ENCODE data around the gene C19orf85. TPM values are rescaled to one million over a fixed set of nuclear protein-coding genes. Genes with fewer than 3 reads are reported as not detected.
"Not testable (repeated sequence)": the region's sequence is repeated elsewhere in the genome, so short reads cannot be mapped to it uniquely, and the experiment has no call there.

C19orf85 gene
- total RNA-seq, 1 donor from 2014 or later: not detected

DNA sequence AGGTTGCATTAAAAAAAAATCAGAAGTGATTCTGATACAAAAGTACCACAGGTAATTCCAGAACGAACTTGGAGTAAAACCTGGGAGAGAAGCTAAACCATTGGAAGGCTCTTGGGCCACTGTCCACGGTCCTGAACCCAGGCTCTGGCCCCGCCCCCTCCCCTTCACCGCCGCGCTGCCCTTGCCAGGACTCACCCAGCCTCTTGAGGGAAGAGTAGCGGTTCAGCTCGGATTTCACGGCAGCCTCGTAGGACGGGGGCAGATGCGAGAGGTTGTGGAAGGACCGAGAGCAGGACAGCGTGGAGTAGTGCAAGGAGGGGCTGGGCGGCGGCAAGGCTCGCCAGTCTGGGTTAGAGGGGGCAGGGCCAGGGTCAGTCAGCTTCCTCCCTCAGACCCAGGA is 27.1 kb downstream of the C19orf85 start:
- DNase-seq: peak; percentile 73

DNA sequence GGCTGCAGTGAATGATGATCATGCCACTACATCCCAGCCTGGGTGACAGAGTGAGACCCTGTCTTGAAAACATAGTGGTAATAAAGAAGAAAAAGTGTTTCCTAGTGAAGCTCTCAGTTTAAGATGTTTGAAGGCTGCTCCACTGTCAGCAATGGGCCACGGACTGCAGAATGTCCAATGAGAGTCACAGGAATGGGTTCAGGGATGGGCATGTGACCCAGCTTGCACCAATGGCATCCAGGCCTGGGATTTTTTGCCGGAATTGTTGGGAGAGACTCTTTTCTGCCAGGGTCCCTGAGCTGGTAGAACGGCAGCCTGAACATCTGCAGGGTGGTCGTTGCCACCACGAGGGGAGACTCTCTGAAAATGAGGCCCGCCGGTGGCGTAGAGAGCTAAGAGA is 27.7 kb downstream of the C19orf85 start:
- no peak for DNase-seq

DNA sequence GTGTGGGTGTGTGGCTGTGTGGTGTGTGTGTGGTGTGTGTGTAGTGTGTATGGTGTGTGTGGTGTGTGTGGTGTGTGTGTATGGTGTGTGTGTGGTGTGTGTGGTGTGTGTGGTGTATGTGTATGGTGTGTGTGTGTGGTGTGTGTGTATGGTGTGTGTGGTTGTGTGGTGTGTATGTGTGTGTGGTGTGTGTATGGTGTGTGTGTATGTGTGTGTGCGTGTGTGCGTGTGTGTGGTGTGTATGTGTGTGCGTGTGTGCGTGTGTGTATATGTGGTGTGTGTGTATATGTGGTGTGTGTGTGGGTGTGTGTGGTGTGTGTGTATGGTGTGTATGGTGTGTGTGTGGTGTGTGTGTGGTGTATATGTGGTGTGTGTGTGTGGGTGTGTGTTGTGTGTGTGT is 29.5 kb downstream of the C19orf85 start:
- no peak for DNase-seq

DNA sequence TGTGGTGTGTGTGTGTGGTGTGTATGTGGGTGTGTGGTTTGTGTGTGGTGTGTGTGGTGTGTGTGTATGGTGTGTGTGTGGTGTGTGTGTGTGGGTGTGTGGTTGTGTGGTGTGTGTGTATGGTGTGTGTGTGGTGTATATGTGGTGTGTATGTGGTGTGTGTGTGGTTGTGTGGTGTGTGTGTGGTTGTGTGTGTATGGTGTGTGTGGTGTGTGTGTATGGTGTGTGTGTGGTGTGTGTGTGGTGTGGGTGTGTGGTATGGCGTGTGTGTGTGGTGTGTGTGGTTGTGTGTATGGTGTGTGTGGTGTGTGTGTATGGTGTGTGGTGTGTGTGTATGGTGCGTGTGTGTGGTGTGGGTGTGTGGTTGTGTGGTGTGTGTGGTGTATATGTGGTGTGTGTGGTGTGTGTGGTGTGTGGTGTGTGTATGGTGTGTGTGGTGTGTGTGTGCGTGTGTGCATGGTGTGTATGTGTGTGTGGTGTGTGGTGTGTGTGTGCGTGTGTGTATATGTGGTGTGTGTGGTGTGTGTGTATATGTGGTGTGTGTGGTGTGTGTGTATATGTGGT is 30.1 kb downstream of the C19orf85 start:
- no peak for DNase-seq

DNA sequence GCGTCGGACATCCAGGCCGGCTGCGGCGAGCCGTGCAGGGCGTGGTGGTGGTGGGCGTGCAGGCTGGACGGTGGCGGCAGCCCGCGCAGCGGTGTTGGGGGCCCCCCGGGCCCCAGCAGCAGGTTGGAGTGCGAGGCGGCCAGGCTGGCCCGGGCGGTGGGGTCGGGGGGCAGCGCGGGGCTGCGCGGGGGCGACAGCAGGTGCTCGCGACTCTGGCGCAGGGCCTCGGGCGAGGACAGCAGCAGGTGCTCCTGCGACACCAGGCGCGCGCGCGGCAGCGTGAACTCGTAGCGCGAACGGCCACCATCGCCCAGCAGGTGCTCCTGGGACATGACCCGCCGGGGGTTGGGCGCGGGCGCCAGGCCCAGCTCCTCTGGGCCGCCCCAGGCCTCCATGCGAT is 31.3 kb downstream of the C19orf85 start:
- DNase-seq: no peak

DNA sequence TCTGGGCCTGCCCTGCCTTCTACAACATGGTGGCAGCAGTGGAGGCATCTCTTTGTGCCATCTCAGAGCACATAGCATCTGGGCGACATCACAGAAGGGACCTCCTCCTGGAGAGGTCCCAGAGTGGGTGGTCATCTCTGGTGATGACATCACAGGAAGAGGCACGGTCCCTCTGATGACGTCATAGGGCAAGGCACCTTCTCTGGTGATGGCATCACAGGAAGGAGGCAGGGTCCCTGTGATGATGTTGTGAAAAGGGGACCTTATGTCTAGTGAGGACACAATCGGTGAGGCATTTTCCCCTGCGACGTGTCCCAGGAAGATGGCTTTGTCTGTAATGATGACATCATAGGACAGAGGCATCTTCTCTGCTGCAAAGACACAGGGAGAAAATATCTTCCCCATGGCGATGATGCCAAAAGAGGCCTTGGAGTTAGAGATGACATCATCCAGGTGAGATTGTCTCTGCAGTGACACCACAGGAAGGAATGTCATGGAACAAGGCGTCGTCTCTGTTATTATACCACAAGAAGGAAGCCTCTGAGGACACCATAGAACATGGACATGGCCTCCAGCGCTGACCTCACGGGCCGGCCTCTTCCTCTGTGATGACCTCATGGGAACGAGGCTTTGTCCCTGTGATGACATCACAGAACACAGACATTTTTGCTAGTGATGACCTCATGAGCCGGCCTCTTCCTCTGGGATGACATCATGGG is 32.2 kb downstream of the C19orf85 start:
- no peak for DNase-seq

DNA sequence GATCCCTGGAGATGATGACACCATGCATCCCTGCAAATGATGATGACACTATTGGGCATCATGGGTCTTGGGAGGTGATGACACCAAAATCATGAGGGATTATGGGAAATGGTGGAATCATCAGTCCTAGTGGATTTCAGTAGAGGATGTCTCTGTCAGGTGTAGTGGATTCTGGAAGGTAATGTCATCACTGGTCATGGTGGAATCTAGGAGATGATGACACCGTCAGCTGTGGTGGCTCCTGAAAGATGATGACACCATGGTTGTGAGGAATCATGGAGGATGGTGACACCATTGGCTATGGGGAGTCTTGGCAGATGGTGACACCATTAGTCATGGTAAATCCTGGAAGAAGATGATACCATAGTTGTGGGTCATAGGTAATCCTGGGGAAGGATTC is 33.4 kb downstream of the C19orf85 start:
- DNase-seq: no peak

DNA sequence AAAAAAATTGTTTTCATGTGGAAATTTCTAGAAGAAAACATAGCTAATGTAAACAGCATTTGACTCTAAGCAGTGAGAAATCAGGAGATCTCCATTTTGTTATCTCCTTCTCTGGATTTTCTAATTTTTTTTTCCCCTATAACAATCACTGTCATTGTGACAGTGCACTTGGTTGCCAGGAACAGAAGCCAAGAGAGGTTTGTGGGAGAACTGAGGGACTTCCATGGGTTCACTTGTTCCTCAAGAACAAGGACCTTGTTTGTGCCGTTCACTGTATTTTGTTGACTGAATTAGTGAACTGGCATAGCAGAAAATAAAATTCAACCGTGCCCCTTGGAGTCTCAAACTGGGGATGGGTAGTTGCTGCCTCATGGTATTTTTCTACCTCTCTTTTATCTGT is 38.5 kb downstream of the C19orf85 start:
- DNase-seq: no peak

DNA sequence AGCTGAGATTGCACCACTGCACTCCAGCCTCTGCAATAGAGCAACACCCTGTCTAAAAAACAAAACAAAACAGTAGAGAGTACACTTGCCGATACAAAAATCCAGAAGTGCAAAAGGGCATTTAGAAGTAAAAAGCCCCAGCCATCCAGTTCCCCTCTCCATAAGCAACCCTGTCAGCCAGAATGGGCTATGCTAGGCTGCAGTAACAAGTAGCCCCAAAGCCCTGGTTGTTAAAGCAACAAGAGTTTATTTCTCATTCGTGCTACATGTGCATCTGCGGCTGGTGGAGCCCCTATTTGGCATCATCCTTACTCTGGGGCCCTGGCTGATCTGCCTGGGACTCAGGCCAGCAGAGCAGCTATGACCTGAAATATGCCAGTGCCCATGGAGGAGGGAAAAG is 40.0 kb downstream of the C19orf85 start:
- DNase-seq: no peak

DNA sequence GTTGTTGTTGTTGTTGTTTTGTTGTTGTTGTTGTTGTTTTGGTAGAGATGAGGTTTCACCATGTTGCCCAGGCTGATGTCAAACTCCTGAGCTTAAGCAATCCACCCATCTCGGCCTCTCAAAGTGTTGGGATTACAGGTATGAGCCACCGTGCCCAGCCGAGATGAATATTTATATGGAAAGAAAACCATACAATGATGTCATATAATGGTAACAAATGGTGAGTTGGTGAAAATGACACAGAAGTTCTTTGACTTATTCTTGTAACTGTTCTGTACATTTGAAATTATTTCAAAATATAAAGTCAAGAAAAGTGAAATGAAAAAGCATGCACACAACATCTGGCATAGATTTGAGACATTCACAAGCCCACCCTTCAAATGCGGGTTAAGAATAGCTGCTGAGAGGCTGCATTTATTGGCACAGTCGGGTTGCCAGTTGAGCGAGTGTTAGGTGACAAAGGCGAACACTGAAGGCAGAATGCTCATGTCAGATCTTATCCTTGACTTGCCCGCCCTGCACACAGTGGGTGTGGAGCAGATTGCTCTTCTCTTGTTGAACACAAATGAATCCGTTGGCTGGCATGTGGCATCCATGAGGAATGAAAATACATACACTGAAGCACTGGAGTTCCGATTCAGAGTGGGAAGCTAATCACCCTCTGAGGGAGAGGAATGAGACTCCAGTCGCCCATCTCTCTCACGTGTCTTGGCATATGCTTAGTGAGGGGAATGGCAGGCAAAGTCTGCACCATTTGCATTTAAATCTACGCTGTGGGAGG is 41.1 kb downstream of the C19orf85 start:
- no peak for DNase-seq

DNA sequence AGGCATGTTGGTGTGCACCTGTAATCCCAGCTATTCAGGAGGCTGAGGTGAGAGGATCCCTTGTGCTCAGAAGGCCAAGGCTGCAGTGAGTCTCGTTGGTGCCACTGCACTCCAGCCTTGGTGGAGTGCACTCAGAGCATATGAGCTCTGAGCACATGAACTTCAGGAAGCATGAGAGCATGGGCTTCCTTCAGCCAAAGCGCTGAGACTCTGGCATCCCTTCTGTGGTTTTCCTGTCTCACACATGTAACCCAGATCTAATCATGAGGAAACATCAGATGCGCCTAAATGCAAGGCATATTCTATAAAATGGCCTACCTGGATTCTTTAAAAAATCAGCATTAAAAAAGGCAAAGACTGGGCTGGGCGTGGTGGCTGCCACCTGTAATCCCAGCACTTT is 43.3 kb downstream of the C19orf85 start:
- not testable (repeated sequence) for DNase-seq

DNA sequence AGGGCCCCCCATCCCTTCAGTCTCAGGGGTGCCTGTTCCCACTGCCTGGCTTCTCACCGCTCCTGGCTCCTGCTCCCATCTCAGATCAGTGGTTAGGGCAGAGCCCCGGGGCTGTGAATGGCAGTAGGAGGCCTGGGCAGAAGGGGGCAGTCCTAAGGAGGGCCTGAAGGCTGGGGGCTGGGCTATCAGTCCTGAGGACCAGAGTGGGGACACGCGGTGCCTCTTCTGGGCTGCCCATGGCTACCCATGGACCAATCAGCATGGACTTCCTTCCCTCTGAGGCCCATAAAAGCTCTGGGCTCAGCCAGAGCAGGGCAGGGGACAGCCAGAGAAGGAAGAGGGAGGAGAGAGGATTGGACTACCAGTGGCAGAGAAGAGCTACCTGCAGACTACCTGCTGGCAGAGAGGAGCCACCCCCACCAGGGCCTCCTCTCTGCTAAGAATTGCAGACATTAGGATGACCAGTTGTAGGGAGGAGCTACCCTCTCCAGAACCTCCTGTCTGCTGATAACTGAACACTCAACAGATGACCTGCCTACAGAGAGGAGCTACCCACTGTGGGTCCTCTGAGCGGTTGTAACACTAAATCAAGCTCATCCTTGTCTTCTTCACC is 44.8 kb downstream of the C19orf85 start:
- DNase-seq: no peak

DNA sequence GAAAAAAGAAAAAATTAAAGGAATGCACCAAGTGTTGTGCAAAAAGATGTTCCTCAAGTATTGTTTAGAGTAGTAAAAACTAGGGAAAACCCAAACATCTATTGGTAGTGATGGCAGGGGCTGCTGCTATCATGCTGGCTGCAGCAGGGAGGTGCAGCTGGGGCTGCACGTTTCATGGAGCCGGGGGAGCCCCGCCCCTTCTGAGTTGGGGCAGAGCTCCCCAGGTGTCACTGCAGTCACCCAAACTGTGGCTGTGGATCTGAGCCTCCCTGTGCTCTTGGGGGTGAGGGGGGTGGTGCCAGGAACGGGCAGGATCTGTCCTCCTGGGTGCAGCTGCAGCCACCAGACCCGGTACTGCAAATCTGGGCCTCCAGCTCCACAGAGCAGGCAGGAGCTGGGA is 45.4 kb downstream of the C19orf85 start:
- DNase-seq: no peak

DNA sequence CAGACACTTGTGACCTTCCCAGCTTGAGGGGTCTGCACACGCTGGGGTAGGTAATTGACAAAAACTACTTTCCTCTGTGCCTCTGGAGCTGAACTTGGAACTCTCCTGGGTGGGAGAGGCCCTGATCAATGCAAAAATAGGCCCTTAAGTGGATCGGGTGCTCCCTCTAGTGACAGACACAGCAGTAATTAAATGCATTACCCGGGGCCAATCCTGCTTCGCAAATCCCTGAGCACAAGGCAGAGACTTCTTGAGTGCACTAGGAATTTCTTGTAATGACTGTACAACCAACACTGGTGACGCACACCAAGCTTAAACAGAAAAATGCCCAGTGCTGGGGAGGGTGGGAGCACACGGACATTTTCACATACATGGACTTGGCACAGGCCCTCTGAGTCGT is 46.4 kb downstream of the C19orf85 start:
- peak; percentile 87 for DNase-seq

Other genes with a start within 250 kb of the C19orf85 start
- gene TMEM86B, start 236.0 kb downstream of the C19orf85 start, total RNA-seq: 1.0 and 1.1 TPM in 2 replicates
- 23.8 and 54.5 TPM in 2 replicates for gene PPP6R1, start 205.7 kb downstream of the C19orf85 start, total RNA-seq
- 23.5 and 41.4 TPM in 2 replicates for gene HSPBP1, start 184.6 kb downstream of the C19orf85 start, total RNA-seq
- gene BRSK1, start 180.8 kb downstream of the C19orf85 start, total RNA-seq: 0.79 and 2.2 TPM in 2 replicates
- not detected in 2 replicates for gene TMEM150B, start 139.4 kb downstream of the C19orf85 start, total RNA-seq
- gene KMT5C, start 124.9 kb downstream of the C19orf85 start, total RNA-seq: 6.1 and 6.7 TPM in 2 replicates
- not detected in 2 replicates for gene COX6B2, start 110.0 kb downstream of the C19orf85 start, total RNA-seq
- gene GARIN5B, start 101.5 kb downstream of the C19orf85 start, total RNA-seq: not detected in 2 replicates
- gene IL11, start 94.3 kb downstream of the C19orf85 start, total RNA-seq: 0.17 TPM in 1 of 2 replicates, not detected in the other
- gene TMEM190, start 87.9 kb downstream of the C19orf85 start, total RNA-seq: not detected in 2 replicates
- 0.34 and 1.0 TPM in 2 replicates for gene TMEM238, start 80.5 kb downstream of the C19orf85 start, total RNA-seq
- 257 and 280 TPM in 2 replicates for gene RPL28, start 78.8 kb downstream of the C19orf85 start, total RNA-seq
- gene UBE2S, start 57.0 kb downstream of the C19orf85 start, total RNA-seq: 47.8 and 96.0 TPM in 2 replicates
- gene SHISA7, start 21.5 kb downstream of the C19orf85 start, total RNA-seq: not detected in 2 replicates
- gene ISOC2, start 3.1 kb downstream of the C19orf85 start, total RNA-seq: 56.2 and 76.5 TPM in 2 replicates
- gene ZNF628, start 11.9 kb upstream of the C19orf85 start, total RNA-seq: 1.4 and 3.3 TPM in 2 replicates
- 8.7 and 14.5 TPM in 2 replicates for gene NAT14, start 20.4 kb upstream of the C19orf85 start, total RNA-seq
- gene SSC5D, start 23.7 kb upstream of the C19orf85 start, total RNA-seq: 0.19 and 0.51 TPM in 2 replicates
- gene SBK2, start 72.4 kb upstream of the C19orf85 start, total RNA-seq: not detected in 2 replicates
- gene SBK3, start 80.8 kb upstream of the C19orf85 start, total RNA-seq: 0.17 and 0.74 TPM in 2 replicates
- gene ZNF579, start 116.1 kb upstream of the C19orf85 start, total RNA-seq: 3.2 and 6.7 TPM in 2 replicates
- 3.9 and 4.9 TPM in 2 replicates for gene FIZ1, start 134.8 kb upstream of the C19orf85 start, total RNA-seq
- 12.3 and 14.8 TPM in 2 replicates for gene ZNF524, start 135.5 kb upstream of the C19orf85 start, total RNA-seq
- gene ZNF865, start 140.9 kb upstream of the C19orf85 start, total RNA-seq: 1.4 and 2.6 TPM in 2 replicates
- gene ZNF784, start 159.8 kb upstream of the C19orf85 start, total RNA-seq: 3.9 and 5.3 TPM in 2 replicates
- gene ZNF580, start 176.3 kb upstream of the C19orf85 start, total RNA-seq: 2.0 and 3.6 TPM in 2 replicates
- 16.3 and 20.8 TPM in 2 replicates for gene ZNF581, start 178.9 kb upstream of the C19orf85 start, total RNA-seq
- gene CCDC106, start 183.5 kb upstream of the C19orf85 start, total RNA-seq: 7.8 and 13.9 TPM in 2 replicates
- 84.1 and 172 TPM in 2 replicates for gene U2AF2, start 190.3 kb upstream of the C19orf85 start, total RNA-seq
- 71.6 and 243 TPM in 2 replicates for gene EPN1, start 210.5 kb upstream of the C19orf85 start, total RNA-seq

Measured in dermis blood vessel endothelial cell (primary cell).